ENCODE measurements around the gene DNAL4. TPM values are rescaled to one million over a fixed set of nuclear protein-coding genes. Genes with fewer than 3 reads are reported as not detected.

DNAL4 gene
- total RNA-seq, 1 donor from 2014 or later: 32.6 TPM

DNA sequence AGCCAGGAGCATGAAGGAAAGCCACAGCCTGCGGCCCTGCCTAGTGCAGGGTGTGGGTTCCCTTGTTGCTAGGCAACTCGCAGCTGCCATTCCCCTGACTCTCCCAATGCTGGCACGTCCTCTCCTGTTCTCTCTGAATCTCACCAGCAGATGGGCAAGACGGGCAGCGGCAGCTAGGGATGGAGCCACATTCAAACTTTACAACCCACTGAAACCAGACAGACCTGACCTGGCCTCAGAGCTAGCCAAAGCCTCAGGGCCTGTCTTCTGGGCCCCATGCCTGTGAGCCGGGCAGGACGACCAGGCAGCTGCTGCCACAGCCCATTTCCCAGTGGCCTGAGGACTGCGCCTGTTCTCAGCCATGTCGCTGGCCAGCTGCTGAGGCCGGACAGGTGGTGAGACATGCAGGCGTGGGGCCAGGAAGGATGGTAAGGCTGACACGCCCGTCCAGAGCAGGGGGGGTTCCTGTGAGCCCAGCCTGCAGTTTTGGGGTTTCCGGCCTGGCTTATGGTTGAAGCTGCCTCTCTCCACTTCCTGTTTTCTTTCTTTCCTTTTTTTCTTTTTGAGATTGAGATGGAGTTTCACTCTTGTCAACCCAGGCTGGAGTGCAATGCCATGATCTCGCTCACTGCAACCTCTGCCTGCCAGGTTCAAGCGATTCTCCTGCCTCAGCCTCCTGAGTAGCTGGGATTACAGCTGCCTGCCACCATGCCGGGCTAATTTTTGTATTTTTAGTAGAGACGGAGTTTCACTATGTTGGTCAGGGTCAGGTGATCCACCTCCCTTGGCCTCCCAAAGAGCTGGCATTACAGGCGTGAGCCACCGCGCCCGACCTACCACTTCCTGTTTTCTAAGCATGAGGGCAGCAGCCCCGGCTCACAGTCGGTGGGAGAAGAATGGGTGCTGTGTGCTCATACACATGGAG is 42.3 kb downstream of the DNAL4 start:
- Histone ChIP-seq H3K27me3 (ENCODE audit: control insufficient read depth, insufficient read depth, low read length) (no peaks in the 10 kb centered on the region), H3K4me3 (ENCODE audit: low read depth, low read length) (no peak overlapping the region), H3K36me3 (ENCODE audit: control insufficient read depth, insufficient read depth, low read length) (peaks cover 17% of the 10 kb centered on the region)
- DNase-seq (ENCODE audit: low read depth) (peak; percentile 50), FAIRE-seq (peak; percentile 64)
- TF ChIP-seq, protein P1, sequence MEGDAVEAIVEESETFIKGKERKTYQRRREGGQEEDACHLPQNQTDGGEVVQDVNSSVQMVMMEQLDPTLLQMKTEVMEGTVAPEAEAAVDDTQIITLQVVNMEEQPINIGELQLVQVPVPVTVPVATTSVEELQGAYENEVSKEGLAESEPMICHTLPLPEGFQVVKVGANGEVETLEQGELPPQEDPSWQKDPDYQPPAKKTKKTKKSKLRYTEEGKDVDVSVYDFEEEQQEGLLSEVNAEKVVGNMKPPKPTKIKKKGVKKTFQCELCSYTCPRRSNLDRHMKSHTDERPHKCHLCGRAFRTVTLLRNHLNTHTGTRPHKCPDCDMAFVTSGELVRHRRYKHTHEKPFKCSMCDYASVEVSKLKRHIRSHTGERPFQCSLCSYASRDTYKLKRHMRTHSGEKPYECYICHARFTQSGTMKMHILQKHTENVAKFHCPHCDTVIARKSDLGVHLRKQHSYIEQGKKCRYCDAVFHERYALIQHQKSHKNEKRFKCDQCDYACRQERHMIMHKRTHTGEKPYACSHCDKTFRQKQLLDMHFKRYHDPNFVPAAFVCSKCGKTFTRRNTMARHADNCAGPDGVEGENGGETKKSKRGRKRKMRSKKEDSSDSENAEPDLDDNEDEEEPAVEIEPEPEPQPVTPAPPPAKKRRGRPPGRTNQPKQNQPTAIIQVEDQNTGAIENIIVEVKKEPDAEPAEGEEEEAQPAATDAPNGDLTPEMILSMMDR (IDR thresholded peaks at IDR 0.05; ENCODE audit: insufficient read depth, low read length, severe bottlenecking): no peak

DNA sequence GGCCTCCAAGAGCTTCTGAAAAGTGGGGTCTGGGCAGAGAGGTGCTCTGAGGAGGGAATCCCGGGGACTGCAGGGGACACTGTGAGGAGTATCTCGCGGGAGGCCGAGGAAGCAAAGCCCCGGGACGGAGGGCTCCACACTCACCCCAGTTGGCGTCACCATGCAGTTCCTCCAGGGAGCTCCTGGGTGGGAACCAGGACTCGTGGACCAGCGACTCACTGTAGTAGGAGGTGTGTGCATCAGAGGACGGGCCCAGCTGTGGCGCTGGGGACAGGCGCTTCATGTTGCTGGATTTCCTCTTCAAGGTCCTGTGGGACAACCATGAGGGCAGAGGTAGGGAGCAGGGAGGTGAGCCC is 42.9 kb downstream of the DNAL4 start:
- H3K36me3 ChIP-seq (ENCODE audit: control insufficient read depth, insufficient read depth, low read length): peaks cover 22% of the 10 kb centered on the region

DNA sequence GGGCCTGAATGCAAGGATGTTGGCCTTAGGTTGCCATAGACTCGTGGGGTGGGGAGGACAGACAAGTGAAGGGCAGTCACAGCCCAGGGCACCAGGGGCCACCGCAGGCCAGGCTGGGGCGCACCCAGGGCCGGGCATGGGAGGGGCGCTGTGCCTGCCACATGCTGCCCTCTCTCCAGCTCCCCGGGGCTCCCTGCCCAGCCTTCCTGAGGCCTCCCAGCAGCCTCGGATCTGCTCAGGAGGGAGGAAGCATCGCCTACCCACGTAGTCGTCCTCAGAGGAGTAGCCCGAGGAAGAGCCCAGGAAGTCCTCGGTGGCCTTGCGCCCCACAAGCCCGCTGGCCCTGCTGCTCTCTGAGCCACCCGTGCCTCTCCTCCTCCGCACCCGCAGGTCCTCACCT is 43.3 kb downstream of the DNAL4 start:
- TF ChIP-seq, protein P1 (IDR thresholded peaks at IDR 0.05; ENCODE audit: insufficient read depth, low read length, severe bottlenecking): no peak
- no peak for FAIRE-seq
- H3K36me3 ChIP-seq (ENCODE audit: control insufficient read depth, insufficient read depth, low read length): peaks cover 23% of the 10 kb centered on the region
- H3K27me3 ChIP-seq (ENCODE audit: control insufficient read depth, insufficient read depth, low read length): no peaks in the 10 kb centered on the region
- no peak for DNase-seq (ENCODE audit: low read depth)
- H3K4me3 ChIP-seq (ENCODE audit: low read depth, low read length): no peak overlapping the region

More for the DNA sequence above, 42.9 kb downstream of the DNAL4 start:
- FAIRE-seq (no peak), DNase-seq (ENCODE audit: low read depth) (no peak)
- no peaks in the 10 kb centered on the region for H3K27me3 ChIP-seq (ENCODE audit: control insufficient read depth, insufficient read depth, low read length)
- TF ChIP-seq, protein P1 (IDR thresholded peaks at IDR 0.05; ENCODE audit: insufficient read depth, low read length, severe bottlenecking): no peak
- H3K4me3 ChIP-seq (ENCODE audit: low read depth, low read length): no peak overlapping the region

DNA sequence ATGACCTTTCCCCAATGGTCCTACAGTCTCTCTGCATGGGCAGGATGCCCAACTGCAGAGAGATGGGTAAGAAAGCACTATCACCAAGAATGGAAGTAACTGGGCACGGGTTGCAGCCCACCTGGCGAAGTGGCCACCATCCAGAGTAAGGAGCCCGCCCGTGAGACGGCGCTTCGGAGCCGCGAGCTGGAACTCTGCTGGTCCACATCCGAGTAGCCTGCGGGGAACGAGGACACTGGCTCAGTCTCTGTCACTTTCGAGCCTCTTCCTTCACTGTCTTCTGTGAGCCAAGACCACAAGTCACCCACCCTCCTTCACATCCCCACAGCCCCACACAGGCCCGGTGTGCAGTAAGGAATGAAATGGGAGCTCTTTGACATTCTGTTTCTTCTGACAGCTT is 43.8 kb downstream of the DNAL4 start:
- FAIRE-seq: no peak
- H3K4me3 ChIP-seq (ENCODE audit: low read depth, low read length): no peak overlapping the region
- no peak for DNase-seq (ENCODE audit: low read depth)
- H3K27me3 ChIP-seq (ENCODE audit: control insufficient read depth, insufficient read depth, low read length): no peaks in the 10 kb centered on the region
- TF ChIP-seq, protein P1 (IDR thresholded peaks at IDR 0.05; ENCODE audit: insufficient read depth, low read length, severe bottlenecking): no peak
- peaks cover 27% of the 10 kb centered on the region for H3K36me3 ChIP-seq (ENCODE audit: control insufficient read depth, insufficient read depth, low read length)

DNA sequence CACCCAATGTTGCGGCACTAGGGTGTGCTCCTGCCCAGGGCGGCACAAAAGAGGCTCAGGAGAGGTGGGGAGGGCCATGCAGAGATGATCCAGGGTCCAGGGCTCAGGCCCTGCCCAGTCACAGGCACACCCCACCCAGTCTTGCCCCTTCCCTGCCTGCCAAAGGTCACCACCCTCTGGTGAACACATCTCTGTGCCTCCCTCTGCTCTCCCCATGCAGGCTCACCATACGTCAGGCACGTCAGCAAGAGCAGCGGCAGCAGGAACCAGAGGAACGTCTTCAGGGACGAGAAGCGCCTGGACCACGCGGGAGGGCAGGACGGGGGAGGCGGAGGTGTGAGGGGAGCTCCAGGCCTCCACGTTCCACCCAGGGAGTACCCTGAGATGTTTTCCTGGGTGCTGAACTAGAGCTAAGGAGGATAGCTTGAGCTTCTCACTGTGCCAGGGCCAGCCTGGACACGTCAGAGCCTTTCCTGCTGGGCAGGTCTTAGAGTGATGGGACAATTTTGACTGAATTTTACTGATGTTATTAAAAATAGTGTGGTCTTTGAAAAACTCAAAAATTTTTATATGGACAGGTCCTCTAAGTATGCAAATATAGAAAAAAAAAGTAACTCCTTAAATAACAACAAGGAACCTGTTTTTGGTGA is 45.3 kb downstream of the DNAL4 start:
- TF ChIP-seq, protein P1 (IDR thresholded peaks at IDR 0.05; ENCODE audit: insufficient read depth, low read length, severe bottlenecking): no peak
- Histone ChIP-seq H3K36me3 (ENCODE audit: control insufficient read depth, insufficient read depth, low read length) (peaks cover 32% of the 10 kb centered on the region), H3K4me3 (ENCODE audit: low read depth, low read length) (no peak overlapping the region), H3K27me3 (ENCODE audit: control insufficient read depth, insufficient read depth, low read length) (no peaks in the 10 kb centered on the region)
- DNase-seq (ENCODE audit: low read depth) (peak; percentile 54), FAIRE-seq (no peak)

All from bronchial epithelial cell (primary cell).